ENCODE data around the gene TANGO2. TPM values are rescaled to one million over a fixed set of nuclear protein-coding genes. Genes with fewer than 3 reads are reported as not detected.

TANGO2 gene
- total RNA-seq, 1 donor from 2014 or later = 10.0 TPM

DNA sequence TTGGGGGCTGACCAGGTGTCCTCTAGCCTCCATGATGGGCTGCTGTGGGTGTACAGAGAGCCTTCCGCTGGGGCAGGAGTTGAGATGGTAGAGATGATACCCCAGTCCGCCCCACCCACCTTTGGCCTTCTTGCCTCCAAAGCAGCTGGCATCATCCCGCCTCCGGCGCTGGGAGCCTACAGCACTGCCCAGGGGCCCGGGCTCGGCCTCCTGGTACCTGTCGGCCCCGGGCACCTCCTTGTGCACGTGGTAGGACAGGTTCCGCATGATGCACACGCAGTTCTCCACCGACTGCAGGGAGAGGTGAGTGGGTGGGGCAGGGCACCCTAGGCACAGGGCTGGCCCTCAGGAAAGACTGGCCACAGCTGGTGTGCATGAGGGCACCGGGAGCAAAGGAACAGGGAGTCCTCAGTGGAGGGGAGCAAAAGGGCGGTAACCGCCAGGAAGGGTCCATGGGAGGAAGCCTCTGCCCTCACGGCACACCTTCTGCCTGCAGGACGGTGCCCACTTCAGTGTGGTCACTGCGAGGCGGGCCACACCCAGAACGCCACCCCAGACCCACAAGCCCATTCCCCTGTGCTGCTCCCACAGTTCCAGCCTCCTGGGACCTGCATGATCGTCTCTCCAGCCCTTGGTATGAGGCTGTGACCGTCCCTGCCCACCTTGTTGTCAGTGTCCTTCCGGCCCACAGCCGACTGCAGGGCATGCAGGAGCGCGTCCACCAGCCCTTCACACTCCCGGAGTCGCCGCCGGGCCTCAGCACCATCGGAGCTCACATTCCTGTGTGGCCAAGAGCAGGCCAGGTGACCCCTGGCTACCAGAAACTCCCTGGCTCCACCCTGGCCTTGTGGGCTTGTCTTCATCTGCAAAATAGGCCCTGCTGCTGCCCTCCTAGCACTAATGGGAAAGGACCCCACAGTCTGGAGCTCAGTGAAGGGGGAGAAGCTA lies 43.3 kb upstream of the TANGO2 start:
- Histone ChIP-seq H3K9me3 (ENCODE audit: low read depth) (no peaks in the 10 kb centered on the region), H2AFZ (replicated peaks) (no peak overlapping the region), H3K4me3 (no peak overlapping the region), H3K36me3 (no peaks in the 10 kb centered on the region), H3F3A (ENCODE audit: low read depth) (peaks cover 3% of the 10 kb centered on the region), H3K27me3 (no peaks in the 10 kb centered on the region), H3K4me1 (peaks cover 10% of the 10 kb centered on the region), H3K9ac (no peak overlapping the region), H4K20me1 (ENCODE audit: low read depth) (peaks cover 35% of the 10 kb centered on the region), H3K79me2 (ENCODE audit: low read depth) (no peaks in the 10 kb centered on the region), H3K27ac (no peak overlapping the region), H3K4me2 (no peak overlapping the region)
- peaks cover 7% of the 10 kb centered on the region for H3K36me3 Mint-ChIP-seq
- no peak for DNase-seq (ENCODE audit: low spot score)
- TF ChIP-seq EZH2 (IDR thresholded peaks at IDR 0.05) = no peak
- no peak for TF ChIP-seq CTCF (IDR thresholded peaks at IDR 0.05)
- TF ChIP-seq EZH2phosphoT487 (IDR thresholded peaks at IDR 0.05) = no peak
- H3K27me3 Mint-ChIP-seq (ENCODE audit: insufficient read depth, low read depth) = peaks cover 2% of the 10 kb centered on the region
- peaks cover 23% of the 10 kb centered on the region for H3K4me1 Mint-ChIP-seq
- no peaks in the 10 kb centered on the region for H3K9me3 Mint-ChIP-seq
- no peak overlapping the region for H3K27ac Mint-ChIP-seq
- H3K4me3 Mint-ChIP-seq = no peak overlapping the region

DNA sequence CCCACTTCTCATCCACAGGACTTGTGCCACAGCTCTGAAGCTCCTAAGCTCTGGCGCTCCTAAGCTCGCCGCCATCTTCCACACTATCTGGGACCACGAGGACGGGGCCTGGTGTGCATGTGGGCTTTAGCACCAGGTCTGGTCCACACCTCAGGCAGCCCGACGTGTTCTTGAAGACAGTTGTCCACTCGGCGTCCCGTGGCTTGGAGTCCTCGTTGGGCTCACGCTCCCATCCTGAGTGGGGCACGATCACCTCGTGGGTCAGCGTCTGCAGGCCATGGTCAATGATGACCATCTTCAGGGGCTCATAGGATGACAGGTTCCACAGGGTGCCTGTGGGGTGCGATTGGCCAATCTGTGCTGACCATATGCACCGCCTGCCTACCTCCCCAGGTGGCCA lies 42.2 kb upstream of the TANGO2 start:
- Histone ChIP-seq H3K4me3 (no peak overlapping the region), H2AFZ (replicated peaks) (no peak overlapping the region), H3K9ac (no peak overlapping the region), H3K36me3 (no peaks in the 10 kb centered on the region), H3K9me3 (ENCODE audit: low read depth) (no peaks in the 10 kb centered on the region), H3F3A (ENCODE audit: low read depth) (peaks cover 3% of the 10 kb centered on the region), H3K27ac (no peak overlapping the region), H3K4me2 (no peak overlapping the region), H3K79me2 (ENCODE audit: low read depth) (peaks cover 11% of the 10 kb centered on the region), H3K4me1 (peaks cover 10% of the 10 kb centered on the region), H3K27me3 (no peaks in the 10 kb centered on the region), H4K20me1 (ENCODE audit: low read depth) (peaks cover 41% of the 10 kb centered on the region)
- TF ChIP-seq EZH2phosphoT487 (IDR thresholded peaks at IDR 0.05) (no peak), CTCF (IDR thresholded peaks at IDR 0.05) (no peak), EZH2 (IDR thresholded peaks at IDR 0.05) (no peak)
- peaks cover 2% of the 10 kb centered on the region for H3K27me3 Mint-ChIP-seq (ENCODE audit: insufficient read depth, low read depth)
- H3K27ac Mint-ChIP-seq = no peak overlapping the region
- H3K9me3 Mint-ChIP-seq = no peaks in the 10 kb centered on the region
- DNase-seq (ENCODE audit: low spot score) = no peak
- H3K4me3 Mint-ChIP-seq = no peak overlapping the region
- peaks cover 25% of the 10 kb centered on the region for H3K4me1 Mint-ChIP-seq
- H3K36me3 Mint-ChIP-seq = peaks cover 7% of the 10 kb centered on the region

- TF ChIP-seq EZH2phosphoT487 (IDR thresholded peaks at IDR 0.05) (no peak), EZH2 (IDR thresholded peaks at IDR 0.05) (no peak)
- H2AFZ ChIP-seq (replicated peaks) = no peak overlapping the region
- H3K4me1 ChIP-seq = peaks cover 7% of the 10 kb centered on the region
- H3K9me3 Mint-ChIP-seq = no peaks in the 10 kb centered on the region
- peaks cover 23% of the 10 kb centered on the region for H3K4me1 Mint-ChIP-seq
- H3F3A ChIP-seq (ENCODE audit: low read depth) = peaks cover under 1% of the 10 kb centered on the region
- no peak overlapping the region for H3K4me3 ChIP-seq
- no peaks in the 10 kb centered on the region for H3K9me3 ChIP-seq (ENCODE audit: low read depth)
- no peak for DNase-seq (ENCODE audit: low spot score)
- no peak overlapping the region for H3K4me2 ChIP-seq
- no peak overlapping the region for H3K9ac ChIP-seq
- H3K27ac Mint-ChIP-seq = no peak overlapping the region
- H3K4me3 Mint-ChIP-seq = no peak overlapping the region
- H3K36me3 ChIP-seq = no peaks in the 10 kb centered on the region
- peaks cover 7% of the 10 kb centered on the region for H3K36me3 Mint-ChIP-seq
- no peaks in the 10 kb centered on the region for H3K27me3 ChIP-seq
- no peak overlapping the region for H3K27ac ChIP-seq
- peaks cover 41% of the 10 kb centered on the region for H4K20me1 ChIP-seq (ENCODE audit: low read depth)
- H3K79me2 ChIP-seq (ENCODE audit: low read depth) = peaks cover 20% of the 10 kb centered on the region
- peaks cover 2% of the 10 kb centered on the region for H3K27me3 Mint-ChIP-seq (ENCODE audit: insufficient read depth, low read depth)
Observed at GRCh38 chr22:19979712-19980493, 41.0 kb upstream of the TANGO2 start.
